ENCODE results near the gene AP3M1. TPM values are rescaled to one million over a fixed set of nuclear protein-coding genes. Genes with fewer than 3 reads are reported as not detected.

Gene AP3M1
- total RNA-seq, 6 experiments from 2014 or later = 16.2 to 22.4 (median 19.9) TPM

DNA sequence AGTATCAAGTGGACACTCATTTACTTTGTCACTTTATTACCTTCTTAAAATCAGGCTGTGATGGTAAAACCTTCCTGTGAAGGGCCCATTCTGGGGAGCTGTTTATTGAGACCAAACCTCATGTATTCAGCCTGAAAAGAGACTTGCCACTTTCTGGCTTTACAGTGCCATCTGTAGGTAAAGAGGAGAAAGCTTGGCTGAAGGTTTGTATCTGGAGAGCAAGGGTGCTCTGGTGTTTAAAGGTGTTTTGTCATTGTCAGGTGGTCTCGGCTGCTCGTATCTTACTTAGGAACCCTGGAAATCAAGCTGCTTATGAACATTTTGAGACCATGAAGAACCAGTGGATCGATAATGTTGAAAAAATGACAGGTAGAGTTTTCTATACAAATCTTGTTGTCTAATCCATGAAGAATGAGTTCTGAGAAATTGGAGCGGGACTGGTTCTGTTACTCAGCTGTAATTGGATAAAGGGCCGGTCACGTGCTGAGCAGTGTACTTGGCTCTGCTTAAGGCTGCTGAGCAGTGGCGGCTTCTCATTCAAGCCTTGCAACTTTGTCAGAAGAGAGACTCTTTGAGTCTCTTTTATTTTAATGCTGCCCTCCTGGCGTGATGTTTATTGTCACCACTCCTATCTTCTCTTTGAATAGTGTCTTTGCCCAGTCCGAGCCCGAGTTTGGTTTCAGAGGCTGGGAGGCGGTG is 46.9 kb downstream of the AP3M1 start:
- DNase-seq (no peak), ATAC-seq (peak; percentile 61 to 67 (median 63))

DNA sequence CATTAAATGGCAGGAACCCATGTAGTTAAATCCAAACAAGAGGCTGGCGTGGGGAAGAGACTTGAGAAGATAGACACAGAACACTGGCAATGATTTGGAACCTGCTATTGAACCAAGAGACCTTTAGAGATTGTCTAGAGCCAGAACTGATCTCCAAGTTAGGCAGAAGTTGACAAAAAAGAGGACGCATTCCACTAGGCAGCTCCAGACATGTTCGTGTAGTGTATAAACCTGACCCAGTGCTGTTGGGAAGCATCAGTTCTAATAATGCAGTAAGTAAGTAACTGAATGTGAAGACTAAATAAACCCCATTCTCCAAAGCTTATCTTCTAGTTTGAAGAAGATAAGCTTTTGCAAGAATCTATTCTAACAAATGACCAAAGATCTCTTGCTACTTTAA is 50.8 kb downstream of the AP3M1 start:
- Histone ChIP-seq H3K9me3 (no peaks in the 10 kb centered on the region), H3K4me1 (peaks cover 0 to 14% (median 4%) of the 10 kb centered on the region in 4 donors), H3K27me3 (no peaks in the 10 kb centered on the region), H3K36me3 (peaks cover 0 to 30% (median 6%) of the 10 kb centered on the region in 4 donors), H3K27ac (no peak overlapping the region), H3K4me3 (no peak overlapping the region)
- TF ChIP-seq POLR2A (IDR thresholded peaks at IDR 0.05) (no peak), CTCF (IDR thresholded peaks at IDR 0.05) (no peak)
- DNase-seq (no peak), ATAC-seq (no peak)
- intact Hi-C loops (cut with DNase I) = loop anchor here in 1 of 2 donors (10.0 kb wide), 1 partner anchor 215 kb away; no protein-coding TSS in a partner anchor
- WGBS (ENCODE audit: insufficient coverage, low coverage, low lambda C conversion rate, missing lambda C conversion rate) = 100% methylated on average over 3 of the region's 3 CpGs

More for the DNA sequence above, 46.9 kb downstream of the AP3M1 start:
- peaks cover 0 to 41% (median 14%) of the 10 kb centered on the region in 4 donors for H3K36me3 ChIP-seq
- H3K4me1 ChIP-seq = no peaks in the 10 kb centered on the region
- no peaks in the 10 kb centered on the region for H3K27me3 ChIP-seq
- H3K27ac ChIP-seq = no peak overlapping the region
- H3K9me3 ChIP-seq = no peaks in the 10 kb centered on the region
- TF ChIP-seq POLR2A (IDR thresholded peaks at IDR 0.05) (no peak), CTCF (IDR thresholded peaks at IDR 0.05) (peak; percentile 34 to 57 (median 45))
- no peak overlapping the region for H3K4me3 ChIP-seq
- 77% methylated on average over 8 of the region's 11 CpGs for WGBS (ENCODE audit: insufficient coverage, low coverage, low lambda C conversion rate, missing lambda C conversion rate)
- intact Hi-C loops (cut with DNase I) = no loop called here

DNA sequence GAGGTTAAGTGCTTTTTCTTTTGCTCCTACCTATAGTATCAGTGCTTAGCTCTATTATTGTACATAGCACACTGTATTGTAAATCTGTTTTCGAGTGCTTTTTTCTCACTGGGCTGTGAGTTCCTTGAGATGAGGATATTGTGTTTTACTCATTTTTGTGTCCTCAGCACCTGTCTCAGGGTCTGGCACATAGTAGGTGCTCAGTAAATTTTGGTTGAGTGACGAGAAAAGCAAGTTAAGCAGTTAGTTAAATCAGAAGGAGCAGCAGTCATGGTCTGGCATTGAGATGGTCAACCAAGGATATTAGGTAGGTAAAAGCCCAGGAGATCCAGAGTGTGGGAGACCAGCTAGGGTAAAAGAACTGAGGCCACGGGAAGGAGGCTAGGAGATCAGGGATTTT is 51.2 kb downstream of the AP3M1 start:
- Histone ChIP-seq H3K4me1 (peaks cover 0 to 14% (median 4%) of the 10 kb centered on the region in 4 donors), H3K9me3 (no peaks in the 10 kb centered on the region), H3K27ac (no peak overlapping the region), H3K4me3 (no peak overlapping the region), H3K36me3 (peaks cover 0 to 28% (median 7%) of the 10 kb centered on the region in 4 donors), H3K27me3 (no peaks in the 10 kb centered on the region)
- WGBS (ENCODE audit: insufficient coverage, low coverage, low lambda C conversion rate, missing lambda C conversion rate) = 84% methylated on average over 3 of the region's 3 CpGs
- no peak for TF ChIP-seq POLR2A (IDR thresholded peaks at IDR 0.05)
- TF ChIP-seq CTCF (IDR thresholded peaks at IDR 0.05) = no peak
- DNase-seq (no peak), ATAC-seq (no peak)
- intact Hi-C loops (cut with DNase I) = loop anchor here in 1 of 2 donors (10.0 kb wide), 1 partner anchor 215 kb away; no protein-coding TSS in a partner anchor

DNA sequence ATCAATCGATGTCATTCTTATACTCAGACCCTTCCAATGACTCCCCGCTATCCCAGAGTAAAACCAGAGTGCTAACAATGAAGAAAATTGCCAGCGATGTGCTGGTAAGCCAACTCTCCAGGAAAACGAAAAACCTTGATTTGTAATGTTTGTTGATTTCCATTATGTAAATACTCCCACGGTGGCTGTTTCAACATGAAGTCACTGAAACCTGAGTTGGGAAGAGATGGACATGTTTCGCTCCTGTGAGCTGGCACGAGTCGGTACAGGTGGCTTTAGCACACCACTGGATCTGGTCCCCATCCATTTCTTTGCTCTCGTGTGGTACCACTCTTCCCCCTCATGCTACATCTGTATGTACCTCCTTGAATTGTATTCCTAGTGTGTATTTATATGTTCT is 52.9 kb downstream of the AP3M1 start:
- H3K36me3 ChIP-seq = peaks cover 0 to 25% (median 5%) of the 10 kb centered on the region in 4 donors
- ATAC-seq = peak; percentile 91 to 94 (median 92)
- intact Hi-C loops (cut with DNase I) = loop anchor here in 1 of 2 donors (10.0 kb wide), 1 partner anchor 213 kb away; no protein-coding TSS in a partner anchor
- DNase-seq = peak; percentile 59 to 70 (median 61)
- H3K4me3 ChIP-seq = no peak overlapping the region
- H3K4me1 ChIP-seq = peaks cover 0 to 14% (median 4%) of the 10 kb centered on the region in 4 donors
- WGBS (ENCODE audit: insufficient coverage, low coverage, low lambda C conversion rate, missing lambda C conversion rate) = 29% methylated on average over 9 of the region's 9 CpGs
- no peaks in the 10 kb centered on the region for H3K27me3 ChIP-seq
- H3K27ac ChIP-seq = peak overlapping the region; percentile 0 to 37 (median 13)
- TF ChIP-seq CTCF (IDR thresholded peaks at IDR 0.05) = no peak
- TF ChIP-seq POLR2A (IDR thresholded peaks at IDR 0.05) = no peak
- H3K9me3 ChIP-seq = no peaks in the 10 kb centered on the region
